Measurements from ENCODE around the gene CHRNA9.

The CHRNA9 gene

DNA sequence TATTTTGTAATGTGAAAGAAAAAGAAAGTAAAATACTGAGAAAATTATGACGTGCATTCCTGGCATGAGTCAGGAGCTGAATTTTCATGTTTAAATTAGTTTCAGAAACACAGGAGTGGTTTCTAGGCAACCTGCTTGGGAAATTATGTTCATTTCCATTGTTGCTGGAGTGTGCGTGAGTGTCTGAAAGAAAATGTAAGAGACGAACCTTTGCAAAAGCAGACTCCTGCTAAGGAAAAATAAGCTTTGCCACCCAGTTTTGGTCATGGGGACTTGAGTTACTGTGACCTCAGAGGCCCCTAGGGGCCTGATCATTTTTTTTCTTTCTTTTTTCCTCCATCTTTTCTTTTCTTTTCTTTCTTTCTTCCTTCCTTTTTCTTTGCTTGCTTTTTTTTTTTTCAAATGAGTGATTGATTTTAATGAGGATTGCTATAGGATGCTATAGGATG lies 18.8 kb upstream of the CHRNA9 start:
- TF ChIP-seq, protein P1, sequence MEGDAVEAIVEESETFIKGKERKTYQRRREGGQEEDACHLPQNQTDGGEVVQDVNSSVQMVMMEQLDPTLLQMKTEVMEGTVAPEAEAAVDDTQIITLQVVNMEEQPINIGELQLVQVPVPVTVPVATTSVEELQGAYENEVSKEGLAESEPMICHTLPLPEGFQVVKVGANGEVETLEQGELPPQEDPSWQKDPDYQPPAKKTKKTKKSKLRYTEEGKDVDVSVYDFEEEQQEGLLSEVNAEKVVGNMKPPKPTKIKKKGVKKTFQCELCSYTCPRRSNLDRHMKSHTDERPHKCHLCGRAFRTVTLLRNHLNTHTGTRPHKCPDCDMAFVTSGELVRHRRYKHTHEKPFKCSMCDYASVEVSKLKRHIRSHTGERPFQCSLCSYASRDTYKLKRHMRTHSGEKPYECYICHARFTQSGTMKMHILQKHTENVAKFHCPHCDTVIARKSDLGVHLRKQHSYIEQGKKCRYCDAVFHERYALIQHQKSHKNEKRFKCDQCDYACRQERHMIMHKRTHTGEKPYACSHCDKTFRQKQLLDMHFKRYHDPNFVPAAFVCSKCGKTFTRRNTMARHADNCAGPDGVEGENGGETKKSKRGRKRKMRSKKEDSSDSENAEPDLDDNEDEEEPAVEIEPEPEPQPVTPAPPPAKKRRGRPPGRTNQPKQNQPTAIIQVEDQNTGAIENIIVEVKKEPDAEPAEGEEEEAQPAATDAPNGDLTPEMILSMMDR (IDR thresholded peaks at IDR 0.05): no peak

DNA sequence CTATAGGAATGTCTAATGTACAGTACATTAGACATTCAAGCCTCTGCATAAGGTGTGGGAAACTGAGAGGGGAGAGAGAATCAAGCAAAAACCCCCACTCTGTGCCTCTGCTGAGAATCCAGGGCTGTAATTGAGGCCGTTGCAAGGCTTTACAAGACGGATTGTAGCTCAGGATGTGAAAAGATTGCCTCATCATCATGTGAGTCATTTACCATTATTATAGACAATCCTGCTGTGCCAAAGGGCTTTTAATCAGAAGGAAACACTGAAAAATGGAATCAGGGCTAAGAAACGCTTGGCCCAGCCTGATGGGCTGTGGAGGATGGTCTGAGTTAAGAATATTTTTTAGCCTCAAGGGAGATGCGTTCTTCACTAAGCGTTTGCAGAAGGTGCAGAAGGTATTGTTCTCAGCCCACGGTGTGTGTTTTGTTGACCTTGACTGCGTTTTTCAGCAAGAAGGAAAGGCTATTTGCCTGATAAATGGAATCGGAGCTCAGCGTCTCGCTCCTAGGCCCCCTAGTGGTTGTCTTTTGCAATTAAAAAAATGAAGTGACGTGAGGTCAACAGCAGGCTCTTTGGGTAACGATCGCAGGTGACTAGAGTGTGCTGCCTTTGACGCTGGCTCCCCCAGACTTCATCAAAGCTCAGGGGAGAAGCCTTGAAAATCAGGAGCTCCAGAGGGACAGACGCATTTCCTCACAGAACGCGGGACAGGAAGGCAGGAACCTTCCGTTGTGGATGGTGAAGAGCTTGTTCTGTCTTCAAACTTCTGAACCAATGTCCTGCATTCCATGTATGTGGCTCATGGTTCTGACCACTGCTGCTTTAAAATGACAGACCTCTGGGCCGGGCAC lies 18.1 kb upstream of the CHRNA9 start:
- TF ChIP-seq, protein P1 (IDR thresholded peaks at IDR 0.05): peak; percentile 73

DNA sequence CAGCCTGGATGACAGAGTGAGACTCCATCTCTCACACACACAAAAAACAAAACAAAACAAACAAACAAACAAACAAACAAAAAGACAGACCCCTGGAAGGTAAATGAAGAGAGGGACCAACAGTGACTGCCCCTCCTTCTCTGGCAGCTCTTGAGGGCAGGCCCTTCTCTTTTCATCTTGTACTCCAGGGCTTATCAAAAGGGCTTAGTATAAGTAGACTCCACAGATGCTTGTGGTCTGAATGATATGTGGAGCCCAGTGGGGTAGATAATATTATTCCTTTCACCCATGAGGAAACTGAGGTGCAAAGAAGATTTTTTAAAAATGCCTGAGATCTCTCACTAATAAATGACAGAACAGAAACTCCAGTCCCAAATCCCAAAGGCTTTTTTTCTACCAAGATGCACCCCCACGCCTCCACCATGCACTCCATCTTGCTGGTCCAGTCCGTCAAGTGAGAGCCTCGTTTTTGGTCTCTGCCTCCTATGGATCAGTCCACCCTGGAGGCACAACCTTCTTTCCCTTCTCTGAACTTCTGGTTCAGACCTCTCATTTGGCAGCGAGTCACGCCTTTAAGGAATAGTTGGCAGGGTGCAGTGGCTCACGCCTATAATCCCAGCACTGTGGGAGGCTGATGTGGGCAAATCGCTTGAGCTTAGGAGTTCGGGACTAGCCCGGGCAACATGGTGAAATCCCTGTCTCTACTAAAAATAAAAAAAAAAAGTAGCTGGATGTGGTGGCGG lies 17.0 kb upstream of the CHRNA9 start:
- TF ChIP-seq, protein P1 (IDR thresholded peaks at IDR 0.05): no peak

DNA sequence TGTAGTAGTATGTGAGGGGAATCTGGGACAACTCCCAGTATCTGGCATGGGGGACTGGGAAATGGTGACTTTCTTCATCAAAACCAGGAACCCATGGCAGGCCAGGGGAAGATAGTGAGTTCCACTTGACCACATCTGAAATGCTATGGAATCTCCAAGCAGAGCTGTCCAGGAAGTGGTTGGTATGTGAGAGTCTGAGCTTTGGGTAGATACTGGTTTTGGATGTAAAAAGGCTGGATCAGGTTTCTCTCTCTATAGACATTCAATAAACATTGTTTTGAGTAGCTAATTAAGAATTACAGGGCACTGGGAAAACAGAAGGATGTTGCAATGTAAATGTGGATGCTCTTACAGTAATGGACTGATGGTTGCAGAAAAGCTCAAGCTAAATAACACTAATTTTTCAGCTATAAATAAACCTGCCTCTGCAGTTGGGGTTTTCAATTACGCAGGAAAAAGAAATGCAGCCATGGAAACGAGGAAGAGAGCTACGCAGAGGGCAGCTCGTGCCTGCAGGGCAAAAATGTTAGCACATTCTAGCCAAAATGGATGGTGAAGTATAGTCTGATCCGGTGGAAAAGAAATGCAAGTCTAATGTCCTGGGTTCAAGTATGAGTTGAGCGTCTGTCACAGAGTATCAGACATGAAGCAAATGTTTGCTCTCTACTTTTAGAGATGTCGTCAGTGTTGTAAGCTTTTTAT lies 13.4 kb upstream of the CHRNA9 start:
- TF ChIP-seq, protein P1 (IDR thresholded peaks at IDR 0.05): no peak

DNA sequence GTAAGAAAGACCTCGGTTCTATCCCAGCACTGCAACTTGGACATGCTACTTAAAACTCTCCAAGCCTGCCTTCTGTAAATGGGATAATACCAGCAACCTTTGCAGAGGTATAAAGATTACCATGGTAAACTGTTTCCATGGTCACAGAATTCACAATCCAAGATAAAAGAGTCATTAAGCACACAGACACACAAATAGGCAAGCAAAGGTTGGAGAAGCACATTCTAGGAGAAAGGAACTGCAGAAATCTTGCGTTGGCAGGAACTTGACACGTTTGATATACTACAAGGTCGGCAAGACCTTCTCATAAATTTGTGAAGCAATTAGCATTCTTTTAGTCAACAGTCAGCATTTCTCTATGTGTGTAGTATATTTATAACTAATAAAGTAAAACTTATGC lies 12.3 kb upstream of the CHRNA9 start:
- TF ChIP-seq, protein P1 (IDR thresholded peaks at IDR 0.05): no peak

DNA sequence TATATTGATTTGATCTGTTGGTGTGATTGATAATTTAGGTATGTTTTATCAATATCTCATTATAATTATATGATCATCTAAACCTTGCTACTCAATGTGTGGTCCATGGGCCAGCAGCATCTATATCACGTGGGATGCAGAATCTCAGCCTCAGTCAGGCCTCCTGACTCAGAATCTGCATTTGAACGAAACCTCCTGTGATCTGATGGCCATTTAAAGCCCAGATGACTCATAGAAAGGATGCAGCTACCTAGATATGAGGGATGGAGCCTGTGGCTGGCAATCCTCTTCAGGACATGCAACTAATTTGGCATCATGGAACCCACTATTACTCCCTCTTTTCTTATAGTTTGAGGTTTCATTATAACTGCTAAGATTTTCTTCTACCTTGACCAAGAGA lies 11.3 kb upstream of the CHRNA9 start:
- TF ChIP-seq, protein P1 (IDR thresholded peaks at IDR 0.05): no peak

DNA sequence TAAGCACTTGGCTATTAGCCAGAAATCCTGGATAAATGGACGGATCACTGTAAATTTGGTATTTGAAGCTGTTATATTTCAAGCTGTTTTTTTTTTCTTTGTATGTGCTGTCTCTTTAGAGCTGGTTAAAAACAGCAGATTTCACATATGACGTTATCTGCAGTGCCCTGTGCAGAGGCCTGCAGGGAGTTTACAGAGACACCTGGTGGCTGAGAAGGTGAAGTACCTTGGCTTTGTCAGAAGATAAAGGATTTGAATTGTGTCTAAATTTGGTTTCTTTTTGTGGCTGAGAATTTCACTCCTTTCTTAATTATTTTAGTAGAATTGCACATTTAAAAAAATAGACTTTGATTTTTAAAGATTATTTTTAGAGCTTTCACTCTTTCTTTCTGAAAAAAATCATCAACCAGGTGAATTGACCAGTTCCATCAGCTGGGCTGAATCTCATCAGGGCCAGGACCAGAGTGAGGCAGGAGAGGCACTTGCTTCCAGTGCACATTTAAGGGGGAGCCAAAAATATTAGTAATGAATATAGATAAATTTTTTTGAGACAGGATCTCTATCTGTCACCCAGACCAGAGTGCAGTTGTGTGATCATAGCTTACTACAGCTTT lies 9.6 kb upstream of the CHRNA9 start:
- TF ChIP-seq, protein P1 (IDR thresholded peaks at IDR 0.05): peak; percentile 91
